GM12878 (cell line): Measurements from ENCODE around the gene SNX8. TPM values are rescaled to one million over a fixed set of nuclear protein-coding genes. Genes with fewer than 3 reads are reported as not detected.

Source experiments
- CUX1 ChIP-seq: IDR thresholded peaks from 2 replicates; pipeline ENCODE4 v1.6.1; 2012; ENCODE audit warnings: improper control_type of control experiment, low read depth, low read length; ENCODE audit not compliant: insufficient replicate concordance
- EED ChIP-seq: sonication (generic); IDR thresholded peaks from 2 replicates; pipeline ENCODE4 v1.6.1; 2016; ENCODE audit warnings: antibody characterized with exemption, low read depth
- HDAC2 ChIP-seq: fragments of 200-600 bp; sonication (generic); IDR thresholded peaks from 2 replicates; pipeline ENCODE4 v1.6.1; 2017
- HDAC6 ChIP-seq: fragments of 200-600 bp; sonication (generic); IDR thresholded peaks from one replicate; pipeline ENCODE4 v1.8.0; 2017; ENCODE audit warnings: antibody characterized with exemption; ENCODE audit not compliant: unreplicated experiment
- HDGF ChIP-seq: fragments of 450-650 bp; IDR thresholded peaks from 2 replicates; pipeline ENCODE4 v1.6.1; 2016; ENCODE audit warnings: antibody characterized with exemption
- IRF4 ChIP-seq: IDR thresholded peaks from 2 replicates; pipeline ENCODE4 v1.6.1; 2011; ENCODE audit warnings: low read depth, low read length
- MAX ChIP-seq: IDR thresholded peaks from 2 replicates; pipeline ENCODE4 v1.6.1; 2012; ENCODE audit warnings: low read depth, low read length, improper control_type of control experiment
- PRDM15 ChIP-seq: fragments of 450-650 bp; formaldehyde crosslinking; IDR thresholded peaks from 2 replicates; pipeline ENCODE4 v1.4.0; 2020; ENCODE audit warnings: mild to moderate bottlenecking, moderate library complexity
- RAD51 ChIP-seq: fragments of 450-650 bp; IDR thresholded peaks from 2 replicates; pipeline ENCODE4 v1.6.1; 2016; ENCODE audit warnings: moderate library complexity, mild to moderate bottlenecking, inconsistent platforms
- RB1 ChIP-seq: fragments of 450-650 bp; formaldehyde crosslinking; IDR thresholded peaks from 2 replicates; pipeline ENCODE4 v1.6.1; 2017; ENCODE audit warnings: mild to moderate bottlenecking, borderline replicate concordance
- REST ChIP-seq: IDR thresholded peaks from 2 replicates; pipeline ENCODE4 v1.6.1; 2012; ENCODE audit warnings: mild to moderate bottlenecking, low read depth, low read length
- SREBF2 ChIP-seq: IDR thresholded peaks from 2 replicates; pipeline ENCODE4 v1.6.1; 2012; ENCODE audit warnings: mild to moderate bottlenecking, low read length
- TCF7 ChIP-seq: IDR thresholded peaks from 2 replicates; pipeline ENCODE4 v1.6.1; 2014; ENCODE audit warnings: antibody characterized with exemption, borderline replicate concordance
- ZZZ3 ChIP-seq: IDR thresholded peaks from 2 replicates; pipeline ENCODE4 v1.6.1; 2011; ENCODE audit warnings: low read depth; ENCODE audit not compliant: control insufficient read depth, insufficient read length
- polyA plus RNA-seq, 11 experiments: library from polyadenylated mRNA; depleted of rRNA in 4 of 11; unstranded in 6 of 11; stranded (reverse) in 5 of 11; fragments of >200 nt; fragmentation: Nextera tagmentation in 4 of 11; fragmentation: Illumina TruSeq in 1 of 11; extraction: Ambion mirVana in 4 of 11; extraction: Trizol in 1 of 11; gene quantifications; 1 replicate in 1 of 11; 2 replicates in 10 of 11; pipeline versions ENCODE4 v1.2.1 to v1.2.3, GENCODE V29; 2011 to 2016; ENCODE audit warnings: inconsistent platforms in 2 of 11, missing spikeins in 2 of 11, low read depth in 1 of 11
- total RNA-seq, 4 experiments: library from RNA; depleted of rRNA in 3 of 4; stranded (reverse); fragments of >200 nt in 3 of 4; fragmentation: Illumina TruSeq in 1 of 4; extraction: Trizol in 1 of 4; gene quantifications; 2 replicates each; pipeline versions ENCODE4 v1.2.1 to v1.2.3, GENCODE V29; 2013 to 2021

The SNX8 gene
- total and polyA plus RNA-seq, 10 of the 15 experiments (the other 5 are each of a cell fraction or from before 2014, with no cell fraction given) = 6.4 to 210 (median 97.6) TPM

- TF ChIP-seq REST = 0 out of 2 replicates have a peak, but pooled peaks have one; percentile 27
- TF ChIP-seq IRF4 = no peak
- peak; percentile 53 for TF ChIP-seq HDAC6
- no peak for TF ChIP-seq PRDM15 (CRISPR knock-in tag)
- TF ChIP-seq MAX = no peak
- TF ChIP-seq RB1 = peak; percentile 95
- no peak for TF ChIP-seq SREBF2
- TF ChIP-seq HDAC2 = 0 out of 2 replicates have a peak, but pooled peaks have one; percentile 81
- peak; percentile 26; the same call in 1 of the 2 replicates for TF ChIP-seq EED
- no peak for TF ChIP-seq CUX1
- TF ChIP-seq TCF7 = no peak
- TF ChIP-seq ZZZ3 = no peak
- TF ChIP-seq RAD51 = no peak
- TF ChIP-seq HDGF = no peak; the same call in 1 of the 2 replicates
These were observed 81.3 kb downstream of the SNX8 start, which contains the start of gene MAD1L1 (continued) for GRCh38 chr7:2232766-2233520.
